Lower leg skin (tissue), 3 donors: ENCODE measurements around the gene RASGRP2.

Source experiments
- CTCF ChIP-seq, 3 donors: fragments of 450-650 bp; IDR thresholded peaks; one replicate each; pipeline ENCODE4 v1.5.1; 2016; ENCODE audit warnings: antibody characterized with exemption in 3 of 3, mild to moderate bottlenecking in 3 of 3, moderate library complexity in 2 of 3
- POLR2A ChIP-seq, 2 donors: fragments of 450-650 bp; IDR thresholded peaks; one replicate each; pipeline ENCODE4 v1.6.1; 2016 to 2017; ENCODE audit warnings: antibody characterized with exemption in 2 of 2, mild to moderate bottlenecking in 1 of 2, moderate library complexity in 1 of 2

- TF ChIP-seq CTCF (IDR thresholded peaks at IDR 0.05) = no peak
- TF ChIP-seq POLR2A (IDR thresholded peaks at IDR 0.05) = no peak
Observed at GRCh38 chr11:64679846-64680245, 64.1 kb downstream of the RASGRP2 start.
